HL-60/S4 (cell line): ENCODE data around the gene GJB4.
"Not testable (repeated sequence)": the region's sequence is repeated elsewhere in the genome, so short reads cannot be mapped to it uniquely, and the experiment has no call there.

Experiments used
- in situ Hi-C: fragments of 300-500 bp; cut with MboI; formaldehyde crosslinking; loops from 2 replicates; pipeline ENCODE4 v1.14.3; 2022; ENCODE audit warnings: low sequenced_read_pairs

Gene GJB4

GRCh38 chr1:34794790-34795180 lies 35.2 kb downstream of the GJB4 start:
- in situ Hi-C loops: no loop called here

GRCh38 chr1:34795916-34796315 lies 36.4 kb downstream of the GJB4 start:
- in situ Hi-C loops: no loop called here

DNA sequence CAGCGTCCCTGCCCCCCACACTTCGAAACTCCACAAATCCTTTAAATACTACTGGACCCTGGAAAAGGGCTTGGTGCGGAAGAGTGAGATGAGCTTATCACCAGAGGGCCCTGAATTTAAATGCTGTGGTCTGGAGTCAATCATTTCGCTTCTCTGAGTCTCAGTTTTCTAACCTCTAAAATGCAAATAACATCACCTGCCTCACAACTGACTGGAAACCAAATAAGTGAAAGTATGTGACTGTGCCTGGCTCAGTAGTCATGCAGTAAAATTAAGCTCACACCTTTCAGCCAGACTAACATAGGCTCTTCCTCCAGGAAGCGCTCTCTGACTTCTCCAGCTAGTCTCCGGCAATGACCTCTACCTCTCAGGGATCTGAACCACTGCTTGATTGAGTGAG lies 37.5 kb downstream of the GJB4 start:
- in situ Hi-C loops: no loop called here

GRCh38 chr1:34800214-34800613 lies 40.7 kb downstream of the GJB4 start:
- in situ Hi-C loops: no loop called here

GRCh38 chr1:34803770-34804169 lies 44.2 kb downstream of the GJB4 start:
- in situ Hi-C loops: no loop called here

DNA sequence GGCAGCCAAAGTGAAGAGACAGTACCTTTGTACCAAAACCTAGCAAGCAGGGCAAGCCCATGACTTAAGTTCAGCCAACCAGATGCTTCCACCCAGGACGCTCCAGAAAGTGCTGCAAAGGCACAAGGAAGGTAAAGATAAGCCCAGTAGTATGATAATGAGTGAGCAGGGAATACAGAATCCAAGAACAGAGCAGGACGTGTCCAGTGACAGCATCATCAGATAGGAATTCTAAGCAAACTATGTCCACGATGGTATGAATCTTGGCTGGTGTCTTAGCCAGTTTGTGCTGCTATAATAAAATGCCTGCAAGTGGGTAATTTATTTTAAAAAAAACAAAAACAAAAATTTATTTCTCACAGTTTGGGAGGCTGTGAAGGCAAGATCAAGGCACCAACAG lies 46.9 kb downstream of the GJB4 start:
- in situ Hi-C loops: no loop called here

DNA sequence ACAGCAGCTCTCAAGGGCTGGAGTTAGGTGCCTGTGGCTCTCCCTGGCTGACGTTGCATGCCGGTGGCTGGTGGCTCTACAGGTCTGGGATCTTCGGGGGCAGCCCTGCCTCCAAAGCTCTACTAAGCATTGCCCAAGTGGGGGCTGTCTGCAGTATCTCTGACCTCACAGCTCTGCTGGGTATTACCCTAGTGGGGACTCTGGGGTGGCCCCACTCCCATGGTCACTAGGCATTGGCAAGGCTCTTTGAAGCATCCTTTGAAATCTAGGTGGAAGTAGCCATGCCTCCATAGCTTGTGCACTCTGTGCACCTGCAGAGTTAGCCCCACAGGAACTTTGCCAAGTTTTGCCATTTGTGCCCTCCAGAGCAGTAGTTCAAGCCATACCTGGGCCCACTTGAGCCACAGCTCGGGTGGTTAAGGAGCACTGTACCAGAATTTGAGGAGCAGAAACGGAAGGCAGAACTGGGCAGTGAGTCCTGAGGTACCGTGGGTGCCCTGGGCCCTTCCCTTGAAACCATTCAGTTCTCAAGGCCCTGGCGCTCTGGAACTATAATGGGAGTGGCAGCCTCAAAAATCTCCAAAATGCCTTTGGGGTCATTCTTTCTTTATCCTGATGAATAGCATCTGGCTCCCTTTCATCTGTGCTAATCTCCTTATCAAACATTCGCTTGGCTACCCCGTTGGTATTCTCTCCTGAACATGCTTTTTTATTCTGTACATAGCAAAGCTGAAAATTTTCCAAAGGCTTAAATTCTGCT lies 48.7 kb downstream of the GJB4 start:
- in situ Hi-C loops: no loop called here

- in situ Hi-C loops: not testable (repeated sequence)
Observed at GRCh38 chr1:34810781-34811180, 51.2 kb downstream of the GJB4 start.
